Stomach (tissue), 9 donors: ENCODE results near the gene DCLK2. TPM values are rescaled to one million over a fixed set of nuclear protein-coding genes. Genes with fewer than 3 reads are reported as not detected.

Experiments
- DNase-seq, 2 donors: peaks; one replicate each; pipeline versions ENCODE4 v3.0.0 to v3.0.0-alpha.2; 2013 to 2019
- H3K27ac ChIP-seq, 5 donors: fragments of 200-600 bp in 4 of 5; sonication (generic) in 4 of 5; one replicate each; pipeline ENCODE4 v1.5.1; 2013 to 2019; ENCODE audit warnings: mild to moderate bottlenecking in 1 of 5, moderate library complexity in 1 of 5
- H3K27me3 ChIP-seq, 3 donors: fragments of 200-600 bp; sonication (generic); one replicate each; pipeline ENCODE4 v1.5.1; 2017 to 2019; ENCODE audit warnings: mixed run types in 1 of 3
- H3K36me3 ChIP-seq, 4 donors: fragments of 200-600 bp; sonication (generic); 1 replicate in 3 of 4; 2 replicates in 1 of 4; pipeline ENCODE4 v1.5.1; 2016 to 2019
- H3K4me1 ChIP-seq, 4 donors: fragments of 200-600 bp; sonication (generic); one replicate each; pipeline ENCODE4 v1.5.1; 2016 to 2019
- H3K4me3 ChIP-seq, 4 donors: fragments of 200-600 bp; sonication (generic) in 3 of 4; one replicate each; pipeline ENCODE4 v1.5.1; 2016 to 2019; ENCODE audit warnings: mild to moderate bottlenecking in 1 of 4
- H3K9me3 ChIP-seq, 4 donors: fragments of 200-600 bp; sonication (generic); one replicate each; pipeline ENCODE4 v1.5.1; 2016 to 2019
- CTCF ChIP-seq, 7 experiments: fragments of 450-650 bp in 4 of 7; fragments of 200-600 bp in 3 of 7; sonication (generic) in 3 of 7; IDR thresholded peaks; one replicate each; pipeline ENCODE4 v1.5.1; 2016 to 2019; ENCODE audit warnings: antibody characterized with exemption in 7 of 7, control low read depth in 2 of 7, mild to moderate bottlenecking in 1 of 7
- EP300 ChIP-seq: sonication (generic); formaldehyde crosslinking; IDR thresholded peaks from one replicate; pipeline ENCODE4 v1.6.1; 2017; ENCODE audit warnings: antibody characterized with exemption
- POLR2A ChIP-seq, 4 donors: fragments of 450-650 bp; IDR thresholded peaks; one replicate each; pipeline ENCODE4 v1.6.1; 2016; ENCODE audit warnings: antibody characterized with exemption in 4 of 4, control low read depth in 2 of 4, mild to moderate bottlenecking in 1 of 4, moderate library complexity in 1 of 4
- POLR2AphosphoS5 ChIP-seq, 3 donors: sonication (generic); formaldehyde crosslinking; IDR thresholded peaks; one replicate each; pipeline ENCODE4 v1.6.1; 2016; ENCODE audit warnings: antibody characterized with exemption in 3 of 3
- WGBS, 5 donors: extraction: QIAGEN DNeasy Blood & Tissue Kit in 3 of 5; methylation state at CpG; one replicate each; pipeline versions ENCODE4 v1.1.5 to v1.1.7; 2013 to 2018; 5-methylcytosine and 5-hydroxymethylcytosine counted together
- intact Hi-C: fragments of 100-400 bp; cut with DNase I; formaldehyde crosslinking; loops from one replicate; pipeline ENCODE4 v1.15.1; 2023; ENCODE audit warnings: low total_unique reads
- polyA plus RNA-seq, 3 donors: library from polyadenylated mRNA; stranded (reverse); fragments of 200-250 nt; gene quantifications; one replicate each; pipeline ENCODE4 v1.2.3, GENCODE V29; 2013
- total RNA-seq, 5 donors: library from RNA; depleted of rRNA; stranded (reverse); fragments of >200 nt; gene quantifications; one replicate each; pipeline versions ENCODE4 v1.1.0 to v1.2.3, GENCODE V29; 2014 to 2016
- donor health status: healthy with polysubstance abuse.
- donor health status: Bipolar disorder and iron deficiency.
- donor health status: healthy.

DCLK2 gene
- total and polyA plus RNA-seq, 8 donors, result 0.61 to 16.3 (median 1.7) TPM

DNA sequence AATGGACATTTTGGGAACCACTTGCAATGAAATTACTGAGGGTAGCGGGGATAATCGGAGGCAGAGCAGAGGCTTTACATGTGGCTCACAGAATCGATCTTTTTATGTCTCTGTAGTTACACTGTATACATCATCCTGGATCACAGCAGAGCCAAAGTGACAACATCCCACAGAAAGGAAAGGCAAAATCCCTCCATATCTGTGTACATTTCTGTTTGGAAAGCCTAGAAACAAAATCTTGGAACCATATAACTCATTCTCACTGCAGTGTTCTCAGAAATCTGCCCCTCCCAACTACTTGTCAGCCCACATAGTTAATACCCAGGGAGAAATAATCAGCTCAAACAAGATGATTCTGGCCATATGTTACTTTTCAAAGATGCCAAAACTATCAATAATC lies 211.6 kb downstream of the DCLK2 start:
- Histone ChIP-seq H3K36me3 (peaks cover 0 to 10% (median 8%) of the 10 kb centered on the region in 4 donors), H3K27ac (no peak overlapping the region), H3K9me3 (no peaks in the 10 kb centered on the region), H3K4me1 (no peaks in the 10 kb centered on the region), H3K27me3 (no peaks in the 10 kb centered on the region), H3K4me3 (no peak overlapping the region)
- 84 to 93% (median 85%) methylated on average over 3 of the region's 3 CpGs for WGBS, 5 donors
- TF ChIP-seq POLR2AphosphoS5 (IDR thresholded peaks at IDR 0.05) (no peak), CTCF (IDR thresholded peaks at IDR 0.05) (no peak), EP300 (no peak), POLR2A (IDR thresholded peaks at IDR 0.05) (no peak)
- peak in 1 of 2 donors; percentile 16 for DNase-seq
- intact Hi-C loops, result no loop called here

DNA sequence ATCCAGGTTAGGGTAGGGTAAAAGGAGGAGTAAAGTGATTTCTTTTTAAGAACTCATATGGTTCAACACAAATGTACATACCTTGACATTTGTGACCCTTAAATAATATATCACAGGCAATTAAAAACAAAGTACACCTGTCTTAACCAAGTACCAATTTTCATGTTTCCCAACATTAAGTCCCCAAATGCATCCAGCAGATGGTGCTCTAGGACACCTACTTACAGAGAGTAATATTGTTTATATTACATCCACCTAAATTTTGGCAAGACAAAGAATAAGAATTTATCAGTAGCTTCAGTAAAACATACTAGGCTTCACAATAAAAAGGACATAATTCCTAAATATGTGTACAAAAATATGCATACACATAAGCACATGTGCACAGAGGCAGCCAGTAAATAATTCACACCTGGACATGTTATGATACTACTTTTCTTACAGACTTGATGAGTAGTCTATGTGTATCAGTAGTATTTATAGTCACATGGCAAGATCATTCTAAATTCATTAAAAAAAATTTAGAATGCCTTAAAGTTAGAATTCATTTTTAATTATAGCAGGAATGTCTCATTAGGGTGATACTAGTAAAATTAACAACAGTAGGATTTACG lies 219.7 kb downstream of the DCLK2 start:
- TF ChIP-seq CTCF (IDR thresholded peaks at IDR 0.05) (peak in 4 of 7 experiments; percentile 21 to 51 (median 41)), POLR2AphosphoS5 (IDR thresholded peaks at IDR 0.05) (no peak)

GRCh38 chr4:150299816-150300215 lies 221.6 kb downstream of the DCLK2 start:
- DNase-seq, result no peak
- intact Hi-C loops, result no loop called here
- no peak for TF ChIP-seq EP300
- TF ChIP-seq POLR2AphosphoS5 (IDR thresholded peaks at IDR 0.05), result no peak
- TF ChIP-seq POLR2A (IDR thresholded peaks at IDR 0.05), result no peak
- no peak for TF ChIP-seq CTCF (IDR thresholded peaks at IDR 0.05)
- H3K4me1 ChIP-seq, result no peaks in the 10 kb centered on the region
- no peak overlapping the region for H3K27ac ChIP-seq
- no peaks in the 10 kb centered on the region for H3K36me3 ChIP-seq
- no peaks in the 10 kb centered on the region for H3K9me3 ChIP-seq
- 89 to 93% (median 91%) methylated on average over 4 of the region's 4 CpGs for WGBS, 5 donors
- no peak overlapping the region for H3K4me3 ChIP-seq
- H3K27me3 ChIP-seq, result no peaks in the 10 kb centered on the region

More for the DNA sequence above, 219.7 kb downstream of the DCLK2 start:
- H3K36me3 ChIP-seq, result no peaks in the 10 kb centered on the region
- no peaks in the 10 kb centered on the region for H3K4me1 ChIP-seq
- WGBS, 5 donors, result 88 to 98% (median 93%) methylated on average over 1 of the region's 1 CpG
- no peak overlapping the region for H3K27ac ChIP-seq
- no peaks in the 10 kb centered on the region for H3K27me3 ChIP-seq
- H3K4me3 ChIP-seq, result no peak overlapping the region
- intact Hi-C loops, result no loop called here
- peak in 1 of 2 donors; percentile 75 for DNase-seq
- H3K9me3 ChIP-seq, result no peaks in the 10 kb centered on the region

- DNase-seq, result no peak
- intact Hi-C loops, result no loop called here
- 58 to 78% (median 73%) methylated on average over 4 of the region's 4 CpGs for WGBS, 5 donors
Observed at GRCh38 chr4:150302553-150302952, 224.3 kb downstream of the DCLK2 start.

More at GRCh38 chr4:150302553-150302952, 224.3 kb downstream of the DCLK2 start:
- H3K9me3 ChIP-seq, result no peaks in the 10 kb centered on the region
- H3K4me1 ChIP-seq, result peaks cover 0 to 7% (median 3%) of the 10 kb centered on the region in 4 donors
- peaks cover 0 to 1% (median 0%) of the 10 kb centered on the region in 4 donors for H3K36me3 ChIP-seq
- H3K4me3 ChIP-seq, result no peak overlapping the region
- no peaks in the 10 kb centered on the region for H3K27me3 ChIP-seq
- H3K27ac ChIP-seq, result no peak overlapping the region
- TF ChIP-seq POLR2AphosphoS5 (IDR thresholded peaks at IDR 0.05) (no peak), POLR2A (IDR thresholded peaks at IDR 0.05) (no peak), EP300 (no peak), CTCF (IDR thresholded peaks at IDR 0.05) (no peak)
